ENCODE results near the gene PPP1R9A.

PPP1R9A gene

GRCh38 chr7:95110707-95111106, 203.3 kb downstream of the PPP1R9A start:
- Histone ChIP-seq H3K27me3 (ENCODE audit: insufficient read depth, low read length, poor library complexity) (no peaks in the 10 kb centered on the region), H4K20me1 (ENCODE audit: insufficient read depth, low read length) (no peaks in the 10 kb centered on the region), H3K27ac (ENCODE audit: low read length) (no peak overlapping the region), H3K9ac (ENCODE audit: low read depth, low read length) (no peak overlapping the region), H2AFZ (ENCODE audit: low read depth, low read length) (no peak overlapping the region), H3K36me3 (ENCODE audit: insufficient read depth, low read length) (no peaks in the 10 kb centered on the region), H3K9me3 (ENCODE audit: insufficient read depth, low read length, severe bottlenecking) (no peaks in the 10 kb centered on the region), H3K4me2 (ENCODE audit: insufficient read depth, low read length) (no peak overlapping the region), H3K4me1 (ENCODE audit: insufficient read depth, low read length) (no peaks in the 10 kb centered on the region), H3K79me2 (ENCODE audit: insufficient read depth, low read length) (no peaks in the 10 kb centered on the region), H3K4me3 (ENCODE audit: low read depth in 1 of 2, low read length in 2 of 2) (no peak overlapping the region)
- DNase-seq (no peak), ATAC-seq (ENCODE audit: insufficient read depth, low read depth) (no peak)
- TF ChIP-seq EZH2 (IDR thresholded peaks at IDR 0.05; ENCODE audit: borderline replicate concordance, low read depth, low read length, severe bottlenecking) (no peak), CTCF (IDR thresholded peaks at IDR 0.05; ENCODE audit: borderline replicate concordance, extremely low read depth, low read length, poor library complexity, severe bottlenecking) (no peak)

GRCh38 chr7:95113590-95113989, 206.2 kb downstream of the PPP1R9A start:
- H3K4me2 ChIP-seq (ENCODE audit: insufficient read depth, low read length): no peak overlapping the region
- no peak overlapping the region for H3K27ac ChIP-seq (ENCODE audit: low read length)
- no peaks in the 10 kb centered on the region for H3K4me1 ChIP-seq (ENCODE audit: insufficient read depth, low read length)
- no peaks in the 10 kb centered on the region for H3K79me2 ChIP-seq (ENCODE audit: insufficient read depth, low read length)
- no peak overlapping the region for H2AFZ ChIP-seq (ENCODE audit: low read depth, low read length)
- no peak overlapping the region for H3K4me3 ChIP-seq (ENCODE audit: low read depth in 1 of 2, low read length in 2 of 2)
- no peaks in the 10 kb centered on the region for H3K36me3 ChIP-seq (ENCODE audit: insufficient read depth, low read length)
- ATAC-seq (ENCODE audit: insufficient read depth, low read depth): no peak
- TF ChIP-seq EZH2 (IDR thresholded peaks at IDR 0.05; ENCODE audit: borderline replicate concordance, low read depth, low read length, severe bottlenecking) (no peak), CTCF (IDR thresholded peaks at IDR 0.05; ENCODE audit: borderline replicate concordance, extremely low read depth, low read length, poor library complexity, severe bottlenecking) (no peak)
- H4K20me1 ChIP-seq (ENCODE audit: insufficient read depth, low read length): no peaks in the 10 kb centered on the region
- no peaks in the 10 kb centered on the region for H3K9me3 ChIP-seq (ENCODE audit: insufficient read depth, low read length, severe bottlenecking)
- H3K9ac ChIP-seq (ENCODE audit: low read depth, low read length): no peak overlapping the region
- DNase-seq: no peak
- H3K27me3 ChIP-seq (ENCODE audit: insufficient read depth, low read length, poor library complexity): no peaks in the 10 kb centered on the region

GRCh38 chr7:95126053-95126709, 218.8 kb downstream of the PPP1R9A start:
- Histone ChIP-seq H3K4me2 (ENCODE audit: insufficient read depth, low read length) (no peak overlapping the region), H3K36me3 (ENCODE audit: insufficient read depth, low read length) (no peaks in the 10 kb centered on the region), H3K4me1 (ENCODE audit: insufficient read depth, low read length) (no peaks in the 10 kb centered on the region), H3K27me3 (ENCODE audit: insufficient read depth, low read length, poor library complexity) (no peaks in the 10 kb centered on the region), H3K79me2 (ENCODE audit: insufficient read depth, low read length) (no peaks in the 10 kb centered on the region), H3K4me3 (ENCODE audit: low read depth in 1 of 2, low read length in 2 of 2) (no peak overlapping the region), H3K27ac (ENCODE audit: low read length) (no peak overlapping the region), H3K9ac (ENCODE audit: low read depth, low read length) (no peak overlapping the region), H3K9me3 (ENCODE audit: insufficient read depth, low read length, severe bottlenecking) (no peaks in the 10 kb centered on the region), H2AFZ (ENCODE audit: low read depth, low read length) (no peak overlapping the region), H4K20me1 (ENCODE audit: insufficient read depth, low read length) (no peaks in the 10 kb centered on the region)
- no peak for DNase-seq
- no peak for TF ChIP-seq EZH2 (IDR thresholded peaks at IDR 0.05; ENCODE audit: borderline replicate concordance, low read depth, low read length, severe bottlenecking)
- ATAC-seq (ENCODE audit: insufficient read depth, low read depth): no peak

- Histone ChIP-seq H3K4me2 (ENCODE audit: insufficient read depth, low read length) (no peak overlapping the region), H3K4me3 (ENCODE audit: low read depth in 1 of 2, low read length in 2 of 2) (no peak overlapping the region), H3K27ac (ENCODE audit: low read length) (no peak overlapping the region), H3K9me3 (ENCODE audit: insufficient read depth, low read length, severe bottlenecking) (no peaks in the 10 kb centered on the region), H3K27me3 (ENCODE audit: insufficient read depth, low read length, poor library complexity) (no peaks in the 10 kb centered on the region), H2AFZ (ENCODE audit: low read depth, low read length) (no peak overlapping the region), H3K9ac (ENCODE audit: low read depth, low read length) (no peak overlapping the region), H3K36me3 (ENCODE audit: insufficient read depth, low read length) (no peaks in the 10 kb centered on the region), H4K20me1 (ENCODE audit: insufficient read depth, low read length) (no peaks in the 10 kb centered on the region), H3K79me2 (ENCODE audit: insufficient read depth, low read length) (no peaks in the 10 kb centered on the region), H3K4me1 (ENCODE audit: insufficient read depth, low read length) (no peaks in the 10 kb centered on the region)
- no peak for ATAC-seq (ENCODE audit: insufficient read depth, low read depth)
- TF ChIP-seq EZH2 (IDR thresholded peaks at IDR 0.05; ENCODE audit: borderline replicate concordance, low read depth, low read length, severe bottlenecking): no peak
- DNase-seq: no peak
These were observed 225.1 kb downstream of the PPP1R9A start for GRCh38 chr7:95132500-95132899.
